HG03521 (cell line): ENCODE data around the gene CTNNA2.

Experiments
- ATAC-seq: cut with Tn5 transposase; IDR thresholded peaks from one replicate; pipeline ENCODE4 v1.9.1; 2021; ENCODE audit warnings: mild to moderate bottlenecking, moderate library complexity; ENCODE audit not compliant: unreplicated experiment

Gene CTNNA2

GRCh38 chr2:80303909-80304837 is 791.3 kb downstream of the CTNNA2 start, which contains the start of gene LRRTM1:
TSS of gene LRRTM1 (minus strand) at chr2:80304752. CDS start at chr2:80303819, 933 bp downstream.
- no peak for ATAC-seq

DNA sequence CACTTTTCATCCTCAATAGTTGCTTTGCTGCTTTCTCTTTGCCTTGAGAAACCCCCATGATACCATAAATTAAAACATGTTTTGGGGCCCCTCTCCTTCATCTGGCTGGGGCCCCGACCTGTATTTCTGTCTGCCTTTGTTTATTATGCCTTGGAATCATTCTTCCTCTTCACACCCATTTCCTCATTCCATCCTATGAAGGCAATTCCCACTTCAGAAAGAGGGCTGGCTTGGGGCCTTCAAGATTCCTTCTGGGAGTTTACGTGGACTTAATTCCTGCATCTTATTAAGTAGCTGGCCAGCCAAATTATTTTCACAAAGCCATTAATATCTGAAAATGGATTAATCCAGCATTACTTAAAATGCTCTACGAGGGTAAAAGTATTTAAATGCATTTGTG is 798.5 kb downstream of the CTNNA2 start:
- no peak for ATAC-seq

DNA sequence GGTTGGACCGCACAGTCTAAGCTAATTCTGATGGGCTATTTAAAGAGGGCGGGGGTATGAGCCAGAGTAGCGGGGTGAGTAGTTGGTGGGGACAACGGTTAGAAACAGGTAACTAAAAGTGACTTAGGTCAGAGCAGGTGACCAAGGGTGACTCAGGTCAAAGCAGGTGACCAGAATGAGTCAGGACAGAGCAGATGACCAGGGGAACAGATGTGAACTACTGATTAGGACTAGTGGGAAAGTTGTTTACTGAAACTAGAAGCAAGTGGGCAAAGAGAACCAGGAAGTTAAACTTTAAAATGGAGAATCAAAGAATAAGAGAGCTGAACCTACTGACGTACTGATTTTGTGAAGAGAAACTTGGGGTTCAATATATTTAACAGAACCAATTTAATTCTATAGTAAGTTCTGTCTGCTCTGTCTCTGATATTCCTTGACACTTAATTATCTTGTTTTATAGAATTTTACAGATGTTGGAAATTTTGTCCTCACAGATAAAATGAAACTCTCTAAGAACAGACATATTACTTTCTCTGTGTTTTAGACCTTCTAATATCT is 799.5 kb downstream of the CTNNA2 start:
- ATAC-seq = no peak

DNA sequence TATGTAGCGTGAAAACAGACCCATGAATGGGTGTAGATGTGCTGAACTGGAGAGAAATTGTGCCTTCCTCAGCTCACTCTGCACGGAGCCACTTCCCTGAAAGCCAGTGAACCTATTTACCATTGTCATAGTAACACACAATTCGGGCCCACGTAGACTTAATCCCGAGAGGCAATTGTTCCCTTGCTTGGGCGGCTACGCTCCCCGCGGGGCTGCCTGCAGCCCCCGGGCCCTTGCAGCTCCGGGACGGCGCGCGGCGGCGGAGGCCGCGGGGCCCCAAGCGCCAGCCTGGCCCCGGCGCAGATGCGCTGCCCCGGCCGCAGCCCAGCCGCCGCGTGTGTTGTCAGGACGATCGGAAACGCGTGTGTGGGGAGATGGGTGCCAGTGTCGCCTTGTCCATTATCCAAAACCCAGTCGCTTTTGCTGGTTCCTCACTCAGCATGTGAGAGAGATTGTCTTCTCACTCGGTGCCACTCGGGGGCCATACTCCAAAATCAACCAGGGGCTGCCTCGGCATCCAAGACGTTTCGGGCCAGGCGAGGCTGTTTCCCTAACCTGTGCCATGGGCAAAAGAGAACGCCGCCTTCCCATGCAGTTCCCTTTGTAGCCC is 809.6 kb downstream of the CTNNA2 start:
- ATAC-seq = no peak

- ATAC-seq = no peak
These were observed 810.1 kb downstream of the CTNNA2 start for GRCh38 chr2:80322958-80323357.

DNA sequence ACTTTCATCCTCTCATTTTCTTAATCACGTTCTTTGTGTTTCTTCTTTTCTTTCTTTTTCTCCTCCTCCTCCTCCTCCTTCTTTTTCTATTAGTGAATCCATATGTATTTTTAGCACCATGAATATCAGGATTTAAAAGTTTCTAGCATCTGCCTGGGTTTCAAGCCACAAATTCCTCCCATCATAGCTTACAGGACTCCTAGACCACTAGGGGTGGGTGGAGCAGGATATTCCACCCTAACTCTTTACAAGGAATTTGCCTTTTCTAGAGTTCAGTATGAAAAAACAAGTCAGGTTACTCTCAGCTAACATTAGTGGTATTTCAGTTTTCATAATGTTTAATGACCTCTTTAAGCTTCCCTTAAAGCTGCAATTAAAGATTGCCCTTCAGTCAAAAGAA is 810.8 kb downstream of the CTNNA2 start:
- no peak for ATAC-seq

DNA sequence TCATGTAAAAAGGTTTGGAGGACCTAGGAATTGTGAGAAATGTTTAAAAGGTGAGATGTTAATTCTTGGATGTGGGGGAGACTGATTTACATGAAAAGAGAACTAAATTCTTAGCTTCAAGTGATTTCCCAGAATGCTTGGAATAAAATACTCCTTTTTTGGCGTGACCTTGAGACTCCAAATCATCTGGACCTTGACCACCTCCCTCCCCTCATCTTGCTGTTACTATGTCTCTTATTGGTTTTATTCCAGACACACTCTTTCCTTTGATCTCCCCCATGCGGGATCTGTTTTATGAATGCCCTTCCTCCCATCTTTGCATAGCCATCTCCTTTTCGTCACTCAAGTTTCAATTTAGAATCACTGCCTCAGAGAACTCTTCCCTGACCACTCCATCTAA is 811.7 kb downstream of the CTNNA2 start:
- ATAC-seq = no peak

DNA sequence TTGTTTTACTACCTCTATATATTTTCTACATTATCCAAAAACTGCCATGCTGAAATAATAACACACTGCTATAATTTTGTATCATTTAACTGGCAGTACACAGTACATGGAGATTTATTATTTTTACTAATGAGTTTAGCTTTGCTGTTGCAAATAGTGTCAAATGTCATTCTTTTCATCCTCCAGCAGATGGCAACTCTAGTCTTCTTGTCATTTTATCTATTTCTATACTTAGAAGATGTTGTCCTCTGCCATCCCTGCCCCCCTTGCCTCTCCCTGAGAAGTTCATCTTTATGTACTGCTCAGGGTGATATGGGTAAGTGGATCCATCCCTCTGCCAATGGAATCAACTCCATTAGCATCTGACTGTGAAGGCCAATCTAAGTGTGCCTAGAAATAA is 813.4 kb downstream of the CTNNA2 start:
- no peak for ATAC-seq

- ATAC-seq = no peak
These were observed 814.0 kb downstream of the CTNNA2 start for GRCh38 chr2:80326861-80327260.

- no peak for ATAC-seq
These were observed 815.3 kb downstream of the CTNNA2 start for GRCh38 chr2:80328159-80328571.

DNA sequence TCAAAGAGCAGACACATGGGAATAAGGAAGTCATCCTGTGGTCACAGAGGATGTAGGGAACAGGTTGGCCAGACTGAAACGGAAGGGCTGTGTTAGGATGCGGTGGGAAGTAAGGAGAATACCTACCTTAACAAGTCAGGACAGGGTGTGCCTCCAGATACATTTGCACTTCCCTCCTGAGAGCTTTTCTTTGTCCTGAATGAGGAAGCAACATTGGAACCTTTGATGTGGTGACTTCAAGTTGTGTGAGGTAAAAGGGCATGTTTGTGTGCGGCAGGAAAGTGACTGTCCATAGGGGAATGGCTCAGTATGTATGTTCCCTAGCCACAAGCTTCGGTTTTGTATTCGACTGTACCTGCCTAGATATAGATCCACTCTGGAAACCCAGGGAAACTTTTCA is 816.6 kb downstream of the CTNNA2 start:
- ATAC-seq = no peak

DNA sequence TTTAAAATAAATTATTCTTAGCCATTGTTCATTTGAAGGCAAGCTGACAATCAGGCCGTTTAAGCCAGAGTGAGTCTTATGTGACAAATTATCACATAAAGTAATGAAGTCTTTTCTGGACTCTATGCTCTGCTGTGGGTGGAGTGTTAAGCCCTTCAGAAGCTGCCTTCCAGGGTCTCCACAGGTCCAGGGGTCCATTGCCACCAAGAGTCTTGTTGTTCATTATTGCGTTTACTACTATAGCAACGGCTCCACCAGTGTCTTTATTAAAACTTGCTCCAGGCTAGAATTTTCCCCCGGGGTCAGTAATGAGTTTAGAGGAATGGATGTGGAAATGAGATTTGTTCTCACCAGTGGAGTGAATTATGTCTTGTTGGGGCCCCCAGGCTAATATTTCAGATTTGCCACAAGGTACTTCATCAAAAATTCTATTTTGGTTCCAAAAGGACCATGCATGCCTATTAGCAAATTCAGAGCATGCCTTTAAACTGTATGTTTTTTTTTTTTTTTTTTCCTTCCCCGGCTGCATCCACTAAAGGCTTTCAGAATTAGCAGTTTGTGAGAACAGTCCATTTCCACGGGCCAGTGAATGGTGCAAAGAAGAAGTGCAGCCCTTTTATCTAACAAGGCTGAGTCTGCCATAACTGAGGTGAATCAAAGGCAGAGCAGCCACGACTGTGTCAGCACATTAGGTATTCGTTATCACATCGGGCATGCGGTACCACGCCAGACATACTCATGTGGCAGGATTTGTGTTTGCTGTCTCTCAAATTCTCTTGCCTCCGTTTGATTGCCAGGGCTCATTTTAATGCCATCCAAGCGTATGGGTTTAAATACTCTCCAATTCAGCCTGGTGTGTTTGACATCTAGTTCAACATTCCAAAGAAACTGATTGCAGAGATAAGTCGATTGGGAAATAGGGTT is 817.9 kb downstream of the CTNNA2 start:
- ATAC-seq = no peak

DNA sequence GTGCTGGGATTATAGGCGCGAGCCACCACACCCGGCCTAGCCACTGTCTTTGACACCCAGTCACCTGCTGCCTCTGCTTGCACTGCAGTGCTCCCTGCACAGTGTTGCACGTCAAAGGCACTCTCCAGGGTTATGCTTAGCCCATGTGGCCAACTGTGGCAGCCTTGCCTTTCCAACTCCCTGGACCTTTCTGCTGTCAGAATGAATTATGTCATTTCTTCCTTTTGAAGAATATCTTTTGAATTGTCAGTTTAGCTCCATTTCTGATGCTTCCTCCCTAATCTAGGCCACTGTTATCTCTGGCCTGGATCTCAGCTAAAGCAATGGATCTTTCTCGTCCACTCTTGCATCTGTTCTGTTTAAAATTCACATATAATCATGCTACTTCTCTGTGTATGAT is 821.0 kb downstream of the CTNNA2 start:
- ATAC-seq = no peak

GRCh38 chr2:80335411-80335810 is 822.6 kb downstream of the CTNNA2 start:
- no peak for ATAC-seq

GRCh38 chr2:80338794-80339193 is 825.9 kb downstream of the CTNNA2 start:
- no peak for ATAC-seq

DNA sequence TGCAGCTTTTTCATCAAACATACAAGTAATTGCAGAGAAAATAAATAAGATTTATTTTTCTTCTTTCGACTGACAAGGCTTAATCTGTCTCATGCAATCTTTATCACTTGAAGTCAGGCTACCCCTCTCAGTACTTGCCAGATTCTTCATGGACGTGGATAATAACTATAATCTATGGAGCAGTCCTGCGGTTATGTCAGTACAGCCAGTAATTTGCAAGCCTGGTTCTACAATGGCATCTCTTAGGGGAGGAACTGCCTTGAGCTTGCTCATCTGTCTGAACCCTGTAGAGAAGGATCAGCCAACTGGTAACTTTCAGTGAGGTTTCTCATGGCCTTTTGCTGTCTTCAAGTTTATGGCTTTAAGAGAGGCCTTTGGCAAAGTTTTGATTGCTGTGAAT is 827.2 kb downstream of the CTNNA2 start:
- no peak for ATAC-seq

- ATAC-seq = no peak
These were observed 835.2 kb downstream of the CTNNA2 start for GRCh38 chr2:80348078-80348477.

- ATAC-seq = no peak
These were observed 836.1 kb downstream of the CTNNA2 start for GRCh38 chr2:80348953-80349352.

DNA sequence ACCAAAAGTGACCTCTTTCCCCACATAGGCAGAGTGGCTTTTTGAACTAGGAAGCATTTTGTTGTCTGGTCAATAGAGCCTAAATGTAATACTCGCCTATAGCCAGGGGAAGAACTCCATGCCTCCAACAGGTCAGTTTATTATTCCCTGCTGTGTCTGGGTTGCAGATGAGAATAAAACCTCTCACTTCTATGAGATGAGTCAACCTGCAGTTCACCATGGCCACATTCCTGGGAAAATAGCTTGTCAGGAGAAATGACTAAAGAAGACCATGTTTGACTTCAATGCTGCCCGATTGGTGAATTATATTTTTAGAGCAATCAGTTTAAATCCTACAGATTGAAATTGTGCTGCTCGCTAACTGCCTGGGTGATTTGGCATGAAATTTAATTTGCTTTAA is 838.4 kb downstream of the CTNNA2 start:
- no peak for ATAC-seq

GRCh38 chr2:80354858-80355257 is 842.0 kb downstream of the CTNNA2 start:
- no peak for ATAC-seq

DNA sequence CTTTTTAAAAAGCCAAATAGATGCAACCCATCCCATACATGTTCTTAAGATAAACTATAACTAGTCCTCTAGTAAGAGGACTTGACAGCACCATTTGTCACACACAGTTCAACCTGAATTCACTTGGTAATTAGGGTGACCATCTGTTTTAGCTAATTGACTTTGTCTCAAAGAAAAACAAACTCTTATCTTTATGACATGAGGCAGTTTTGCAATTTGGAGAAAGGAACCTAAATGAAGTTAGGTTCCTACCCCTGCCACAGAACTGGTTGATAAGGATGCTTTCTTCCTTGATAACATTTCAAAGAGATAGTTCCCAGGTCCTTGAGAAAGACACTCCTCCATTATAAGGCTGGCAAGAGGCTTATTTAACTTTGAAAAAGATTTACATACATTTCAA is 849.1 kb downstream of the CTNNA2 start:
- ATAC-seq = no peak
